Measurements from ENCODE around the gene CP. TPM values are rescaled to one million over a fixed set of nuclear protein-coding genes. Genes with fewer than 3 reads are reported as not detected.
"Not testable (repeated sequence)": the region's sequence is repeated elsewhere in the genome, so short reads cannot be mapped to it uniquely, and the experiment has no call there.

The CP gene
- total RNA-seq, 2 donors from 2014 or later = 6.8 to 68.4 TPM

GRCh38 chr3:149247008-149247710 is 25.5 kb upstream of the CP start:
- H3K4me1 ChIP-seq = peaks cover 0 to 14% of the 10 kb centered on the region in 2 donors
- no peak for DNase-seq (ENCODE audit: low spot score)
- H3K27me3 ChIP-seq = no peaks in the 10 kb centered on the region
- H3K9me3 ChIP-seq = no peaks in the 10 kb centered on the region
- H3K27ac ChIP-seq = peak overlapping the region in 1 of 2 donors; percentile 11
- H3K36me3 ChIP-seq = no peaks in the 10 kb centered on the region
- TF ChIP-seq, protein P1, sequence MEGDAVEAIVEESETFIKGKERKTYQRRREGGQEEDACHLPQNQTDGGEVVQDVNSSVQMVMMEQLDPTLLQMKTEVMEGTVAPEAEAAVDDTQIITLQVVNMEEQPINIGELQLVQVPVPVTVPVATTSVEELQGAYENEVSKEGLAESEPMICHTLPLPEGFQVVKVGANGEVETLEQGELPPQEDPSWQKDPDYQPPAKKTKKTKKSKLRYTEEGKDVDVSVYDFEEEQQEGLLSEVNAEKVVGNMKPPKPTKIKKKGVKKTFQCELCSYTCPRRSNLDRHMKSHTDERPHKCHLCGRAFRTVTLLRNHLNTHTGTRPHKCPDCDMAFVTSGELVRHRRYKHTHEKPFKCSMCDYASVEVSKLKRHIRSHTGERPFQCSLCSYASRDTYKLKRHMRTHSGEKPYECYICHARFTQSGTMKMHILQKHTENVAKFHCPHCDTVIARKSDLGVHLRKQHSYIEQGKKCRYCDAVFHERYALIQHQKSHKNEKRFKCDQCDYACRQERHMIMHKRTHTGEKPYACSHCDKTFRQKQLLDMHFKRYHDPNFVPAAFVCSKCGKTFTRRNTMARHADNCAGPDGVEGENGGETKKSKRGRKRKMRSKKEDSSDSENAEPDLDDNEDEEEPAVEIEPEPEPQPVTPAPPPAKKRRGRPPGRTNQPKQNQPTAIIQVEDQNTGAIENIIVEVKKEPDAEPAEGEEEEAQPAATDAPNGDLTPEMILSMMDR (IDR thresholded peaks at IDR 0.05) = no peak
- H3K4me3 ChIP-seq = no peak overlapping the region

DNA sequence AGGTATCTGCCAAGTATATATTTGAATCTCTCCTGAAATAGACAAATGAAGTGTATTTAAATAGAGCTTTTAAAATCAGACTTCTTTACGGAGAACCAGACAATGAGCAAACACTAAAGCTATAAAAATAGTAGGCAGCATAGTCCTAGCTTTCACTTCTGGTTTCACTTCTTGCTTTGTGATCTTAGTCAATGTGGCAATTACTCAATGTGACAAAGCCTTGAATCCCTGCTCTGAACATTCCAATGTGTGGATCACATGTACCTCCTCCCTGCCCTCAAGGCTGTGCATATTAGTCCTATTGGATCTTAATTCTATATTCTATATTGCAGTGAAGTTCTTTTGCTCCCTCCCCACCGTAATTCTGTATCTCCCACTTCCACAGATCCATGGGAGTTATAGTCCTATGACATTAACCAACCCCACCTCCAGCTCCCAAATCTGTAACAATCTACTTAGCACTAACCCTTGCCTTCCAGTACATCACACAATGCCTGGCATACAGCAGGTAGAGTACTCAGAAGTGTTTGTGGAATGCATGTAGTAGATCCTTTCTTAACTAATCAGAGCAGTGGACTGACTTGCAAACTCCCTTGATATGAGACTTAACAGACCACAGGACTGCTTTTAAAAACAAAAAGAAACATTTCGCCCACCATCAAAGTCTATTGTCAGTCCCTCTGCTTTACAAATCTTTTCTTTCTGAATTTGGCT is 24.3 kb upstream of the CP start:
- Histone ChIP-seq H3K36me3 (no peaks in the 10 kb centered on the region), H3K27ac (no peak overlapping the region), H3K4me3 (no peak overlapping the region), H3K27me3 (no peaks in the 10 kb centered on the region), H3K4me1 (peaks cover 0 to 14% of the 10 kb centered on the region in 2 donors), H3K9me3 (no peaks in the 10 kb centered on the region)
- TF ChIP-seq, protein P1 (IDR thresholded peaks at IDR 0.05) = no peak
- no peak for DNase-seq (ENCODE audit: low spot score)

DNA sequence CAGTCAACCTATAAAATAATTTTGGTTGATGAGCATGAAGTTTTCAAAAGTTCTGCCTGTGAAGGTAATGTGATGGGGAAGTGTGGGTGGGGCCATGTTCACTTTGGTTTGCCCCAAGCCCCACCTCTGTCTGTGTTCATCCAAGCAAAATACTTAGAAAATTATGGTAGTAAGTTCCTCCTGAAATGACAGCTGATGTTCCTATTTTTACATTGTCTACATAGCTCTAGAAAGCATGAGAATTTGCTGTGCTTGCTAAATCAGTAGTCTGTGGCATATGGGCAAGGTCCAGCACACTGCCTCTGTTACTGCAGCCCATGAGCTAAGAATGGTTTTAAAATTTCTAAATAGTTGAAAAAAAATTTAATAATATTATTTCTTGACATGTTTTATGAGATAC is 21.9 kb upstream of the CP start:
- H3K27ac ChIP-seq = no peak overlapping the region
- peaks cover 0 to 14% of the 10 kb centered on the region in 2 donors for H3K4me1 ChIP-seq
- no peaks in the 10 kb centered on the region for H3K36me3 ChIP-seq
- no peaks in the 10 kb centered on the region for H3K9me3 ChIP-seq
- H3K4me3 ChIP-seq = no peak overlapping the region
- no peak for DNase-seq (ENCODE audit: low spot score)
- TF ChIP-seq, protein P1 (IDR thresholded peaks at IDR 0.05) = no peak
- no peaks in the 10 kb centered on the region for H3K27me3 ChIP-seq

DNA sequence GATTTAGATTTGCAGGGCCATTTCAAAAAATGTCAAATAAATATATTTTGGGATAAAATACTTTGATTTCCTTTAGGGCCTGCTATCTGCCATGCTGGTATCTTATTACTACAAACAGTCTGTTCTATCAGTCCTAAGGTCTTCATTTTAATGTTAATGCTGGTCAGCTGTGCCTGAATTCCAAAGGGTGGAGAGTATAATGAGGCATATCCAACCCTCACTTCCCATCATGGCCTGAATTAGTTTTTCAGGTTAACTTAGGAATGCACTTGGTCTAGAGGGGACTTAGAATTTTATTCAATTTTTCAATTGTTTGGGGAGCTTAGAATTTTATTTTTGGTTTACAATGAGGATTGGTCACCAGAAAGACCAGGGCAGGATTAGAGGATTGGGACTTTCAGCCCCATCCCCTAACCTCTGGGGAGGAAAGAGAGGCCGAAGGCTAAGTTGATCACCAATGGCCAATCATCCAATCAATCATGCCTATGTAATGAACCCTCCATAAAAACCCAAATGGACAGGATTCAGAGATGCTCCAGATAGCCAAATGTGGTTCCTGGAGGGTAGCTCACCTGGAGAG is 17.8 kb upstream of the CP start:
- Histone ChIP-seq H3K27me3 (no peaks in the 10 kb centered on the region), H3K27ac (no peak overlapping the region), H3K36me3 (no peaks in the 10 kb centered on the region), H3K4me1 (no peaks in the 10 kb centered on the region), H3K4me3 (no peak overlapping the region), H3K9me3 (no peaks in the 10 kb centered on the region)
- DNase-seq (ENCODE audit: low spot score) = no peak
- TF ChIP-seq, protein P1 (IDR thresholded peaks at IDR 0.05) = no peak

- H3K9me3 ChIP-seq; H3K27ac ChIP-seq; H3K4me3 ChIP-seq; H3K4me1 ChIP-seq; DNase-seq (ENCODE audit: low spot score); H3K27me3 ChIP-seq; H3K36me3 ChIP-seq: not testable (repeated sequence)
These were observed 16.6 kb upstream of the CP start for GRCh38 chr3:149238268-149238667.

All from right atrium auricular region (tissue), 2 donors.